PC-3 (cell line): ENCODE results near the gene MPC1. TPM values are rescaled to one million over a fixed set of nuclear protein-coding genes. Genes with fewer than 3 reads are reported as not detected.

ENCODE experiments used
- ATAC-seq: fragments of 200-7000 bp; cut with Tn5 transposase; 2 replicates; pipeline ENCODE4 v1.9.1; 2020; ENCODE audit warnings: mild to moderate bottlenecking, moderate library complexity
- BruUV-seq: library from RNA; stranded (reverse); fragments of 400-500 nt; replicated peaks from 2 replicates; lab custom pipeline; 2021; lab: Mats Ljungman, UMichigan
- CTCF ChIA-PET: fragments of 300-600 bp; sonication (Branson Sonifier 250); formaldehyde crosslinking; loops from one replicate; lab custom pipeline; 2022; ENCODE audit warnings: antibody characterized with exemption; lab: Charles Lee
- POLR2A ChIA-PET: fragments of 300-600 bp; sonication (Branson Sonifier 250); formaldehyde crosslinking; loops from one replicate; lab custom pipeline; 2022; ENCODE audit warnings: antibody characterized with exemption; ENCODE audit not compliant: unreplicated experiment; lab: Charles Lee
- DNase-seq: peaks from one replicate; pipeline ENCODE4 v3.0.0-alpha.2; 2015
- H2AFZ ChIP-seq: fragments of 300-600 bp; sonication (generic); 2 replicates; pipeline ENCODE4 v1.6.0; 2016; ENCODE audit warnings: antibody characterized with exemption, low read length
- H3F3A ChIP-seq: fragments of 300-600 bp; sonication (generic); one replicate; pipeline ENCODE4 v1.6.0; 2017; ENCODE audit warnings: antibody characterized with exemption, low read length, control low read depth, mild to moderate bottlenecking; ENCODE audit not compliant: unreplicated experiment
- H3K27ac ChIP-seq: fragments of 300-600 bp; sonication (generic); 2 replicates; pipeline ENCODE4 v1.5.1; 2016; ENCODE audit warnings: mild to moderate bottlenecking, low read length
- H3K27me3 ChIP-seq: fragments of 300-600 bp; sonication (generic); 2 replicates; pipeline ENCODE4 v1.6.1; 2016; ENCODE audit warnings: low read length, mixed read lengths
- H3K36me3 ChIP-seq: fragments of 300-600 bp; sonication (generic); 2 replicates; pipeline ENCODE4 v1.6.1; 2016; ENCODE audit warnings: low read depth, mixed run types, low read length, mixed read lengths
- H3K4me1 ChIP-seq: fragments of 300-600 bp; sonication (generic); 2 replicates; pipeline ENCODE4 v1.5.1; 2016; ENCODE audit warnings: low read length; ENCODE audit not compliant: insufficient read depth
- H3K4me2 ChIP-seq: fragments of 300-600 bp; sonication (generic); 2 replicates; pipeline ENCODE4 v1.6.0; 2016; ENCODE audit warnings: low read length
- H3K4me3 ChIP-seq: fragments of 300-600 bp; sonication (generic); 2 replicates; pipeline ENCODE4 v1.5.1; 2016; ENCODE audit warnings: mild to moderate bottlenecking, low read length, mixed read lengths
- H3K79me2 ChIP-seq: fragments of 300-600 bp; sonication (generic); 2 replicates; pipeline ENCODE4 v1.6.1; 2017; ENCODE audit warnings: low read length, mixed read lengths
- H3K9ac ChIP-seq: fragments of 300-600 bp; sonication (generic); 2 replicates; pipeline ENCODE4 v1.6.0; 2016; ENCODE audit warnings: mild to moderate bottlenecking, low read length
- H3K9me2 ChIP-seq: fragments of 300-600 bp; sonication (generic); replicated peaks from 2 replicates; pipeline ENCODE4 v1.6.1; 2016; ENCODE audit warnings: mixed run types, low read length, mixed read lengths
- H3K9me3 ChIP-seq: fragments of 300-600 bp; sonication (generic); 2 replicates; pipeline ENCODE4 v1.6.1; 2016; ENCODE audit warnings: low read length, mixed read lengths
- H4K20me1 ChIP-seq: fragments of 300-600 bp; sonication (generic); 2 replicates; pipeline ENCODE4 v1.6.1; 2016; ENCODE audit warnings: low read length, mixed read lengths
- EZH2 ChIP-seq: fragments of 300-600 bp; sonication (generic); IDR thresholded peaks from one replicate; pipeline ENCODE4 v1.6.1; 2017; ENCODE audit warnings: antibody characterized with exemption, mild to moderate bottlenecking, low read length; ENCODE audit not compliant: unreplicated experiment
- EZH2phosphoT487 ChIP-seq: fragments of 300-600 bp; sonication (generic); IDR thresholded peaks from 2 replicates; pipeline ENCODE4 v1.6.1; 2018; ENCODE audit warnings: mild to moderate bottlenecking, antibody characterized with exemption, low read length, borderline replicate concordance
- intact Hi-C: fragments of 100-400 bp; cut with micrococcal nuclease; formaldehyde crosslinking; loops from 2 replicates; pipeline ENCODE4 v1.9.0; 2023
- total RNA-seq: library from RNA; depleted of rRNA; stranded (reverse); fragments of >200 nt; gene quantifications from 2 replicates; pipeline ENCODE4 v1.2.3, GENCODE V29; 2014
- TF ChIP-seq, protein P1 (sequence below): fragments of 300-600 bp; sonication (generic); conservative IDR thresholded peaks from 2 replicates; pipeline ENCODE4 v1.5.1; 2017; ENCODE audit warnings: antibody characterized with exemption, low read depth, mild to moderate bottlenecking, low read length

The MPC1 gene
- total RNA-seq, 1 experiment from 2014 or later = 26.7 TPM

DNA sequence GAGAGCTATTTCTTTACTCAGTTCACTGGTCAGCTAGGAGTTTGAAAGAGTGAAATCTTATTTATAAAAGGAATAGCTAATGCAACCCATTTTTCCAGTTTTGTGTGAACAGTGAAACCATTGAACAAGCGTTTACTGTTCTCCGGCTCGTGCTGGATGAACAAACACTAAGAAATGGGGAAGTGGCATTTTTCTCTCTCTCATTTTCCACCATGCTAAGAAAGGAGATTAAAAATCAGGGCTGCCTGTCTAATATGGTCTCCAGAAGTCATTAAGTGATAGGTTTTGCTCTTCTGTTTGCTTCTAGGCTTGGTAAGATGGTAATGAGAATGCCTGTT, 39.6 kb downstream of the MPC1 start:
- Histone ChIP-seq H3K27me3 (no peaks in the 10 kb centered on the region), H3K79me2 (peaks cover 45% of the 10 kb centered on the region), H3K9ac (peak overlapping the region; percentile 95), H3K27ac (no peak overlapping the region), H3K9me3 (no peaks in the 10 kb centered on the region), H3F3A (no peaks in the 10 kb centered on the region), H3K4me2 (peak overlapping the region; percentile 99), H3K4me1 (no peaks in the 10 kb centered on the region), H2AFZ (peak overlapping the region; percentile 93), H3K36me3 (no peaks in the 10 kb centered on the region), H3K9me2 (no peaks in the 10 kb centered on the region), H4K20me1 (no peaks in the 10 kb centered on the region), H3K4me3 (peak overlapping the region; percentile 98)
- TF ChIP-seq EZH2phosphoT487 = no peak
- TF ChIP-seq EZH2 = no peak
- TF ChIP-seq, protein P1, sequence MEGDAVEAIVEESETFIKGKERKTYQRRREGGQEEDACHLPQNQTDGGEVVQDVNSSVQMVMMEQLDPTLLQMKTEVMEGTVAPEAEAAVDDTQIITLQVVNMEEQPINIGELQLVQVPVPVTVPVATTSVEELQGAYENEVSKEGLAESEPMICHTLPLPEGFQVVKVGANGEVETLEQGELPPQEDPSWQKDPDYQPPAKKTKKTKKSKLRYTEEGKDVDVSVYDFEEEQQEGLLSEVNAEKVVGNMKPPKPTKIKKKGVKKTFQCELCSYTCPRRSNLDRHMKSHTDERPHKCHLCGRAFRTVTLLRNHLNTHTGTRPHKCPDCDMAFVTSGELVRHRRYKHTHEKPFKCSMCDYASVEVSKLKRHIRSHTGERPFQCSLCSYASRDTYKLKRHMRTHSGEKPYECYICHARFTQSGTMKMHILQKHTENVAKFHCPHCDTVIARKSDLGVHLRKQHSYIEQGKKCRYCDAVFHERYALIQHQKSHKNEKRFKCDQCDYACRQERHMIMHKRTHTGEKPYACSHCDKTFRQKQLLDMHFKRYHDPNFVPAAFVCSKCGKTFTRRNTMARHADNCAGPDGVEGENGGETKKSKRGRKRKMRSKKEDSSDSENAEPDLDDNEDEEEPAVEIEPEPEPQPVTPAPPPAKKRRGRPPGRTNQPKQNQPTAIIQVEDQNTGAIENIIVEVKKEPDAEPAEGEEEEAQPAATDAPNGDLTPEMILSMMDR = no peak
- intact Hi-C loops = loop anchor here (2.0 kb wide), 1 partner anchor 40 kb away; the partner anchor contains the start of gene MPC1
- BruUV-seq = no TSS peak
- ChIA-PET POLR2A (no interaction called here), CTCF (no interaction called here)
- no peak for DNase-seq
- ATAC-seq = no peak

DNA sequence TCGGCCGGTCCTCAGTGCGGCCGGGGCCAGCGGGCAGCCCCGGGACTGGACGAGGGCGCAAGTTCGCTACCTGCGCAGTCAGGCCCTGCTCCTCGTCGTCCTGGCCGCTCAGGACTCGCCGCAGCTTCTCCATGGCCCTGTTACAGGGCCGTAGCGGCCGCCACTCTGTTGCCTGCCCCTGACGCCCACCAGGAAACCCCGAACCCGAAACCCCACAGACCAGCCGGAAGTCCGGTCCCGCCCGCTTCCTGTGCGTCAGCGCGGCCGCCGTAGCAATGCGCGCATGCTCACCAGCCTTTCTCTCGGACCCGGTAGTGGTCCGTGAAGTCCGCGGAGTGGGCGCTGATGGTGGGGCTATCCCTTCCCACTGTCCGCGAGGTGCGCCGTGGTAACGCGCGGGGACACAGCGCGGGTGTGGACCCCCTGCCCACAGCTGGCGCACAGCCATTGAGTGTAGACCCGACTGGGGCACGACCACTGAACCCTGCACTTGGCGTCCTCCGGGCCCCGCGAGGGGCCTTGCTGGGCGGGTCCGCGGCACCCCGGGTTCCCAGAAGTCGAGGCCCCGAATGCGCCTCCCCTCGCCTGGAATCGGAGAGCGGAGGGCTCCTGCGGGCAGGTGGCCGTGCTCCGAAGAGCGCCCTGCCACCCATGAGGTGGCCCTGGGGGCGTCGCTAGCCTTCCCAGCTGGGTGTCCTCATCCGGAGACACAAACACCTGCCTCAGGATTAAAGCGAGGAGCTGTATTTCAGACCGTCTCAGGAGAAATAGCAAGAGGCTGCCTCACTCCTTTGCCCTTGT, 40.2 kb downstream of the MPC1 start, which contains the start of gene SFT2D1:
SFT2D1 (minus strand) TSS at position 197 of the 801 bp plus-strand sequence; CDS start at position 133, 64 bp downstream.
- DNase-seq = peak; percentile 49
- Histone ChIP-seq H2AFZ (peak within 1 kb of the TSS; percentile 93), H3F3A (no peaks in the 10 kb centered on the region), H3K79me2 (peaks cover 50% of the 10 kb centered on the region), H3K4me1 (no peaks in the 10 kb centered on the region), H3K9ac (peak within 1 kb of the TSS; percentile 95), H3K4me3 (peak within 1 kb of the TSS; percentile 98), H3K9me2 (no peaks in the 10 kb centered on the region), H4K20me1 (no peaks in the 10 kb centered on the region), H3K27ac (peak within 1 kb of the TSS; percentile 36), H3K4me2 (peak within 1 kb of the TSS; percentile 99), H3K9me3 (no peaks in the 10 kb centered on the region), H3K27me3 (no peaks in the 10 kb centered on the region), H3K36me3 (no peaks in the 10 kb centered on the region)
- CTCF ChIA-PET = no interaction called here
- POLR2A ChIA-PET = no interaction called here
- intact Hi-C loops = loop anchor here (2.0 kb wide), 1 partner anchor 40 kb away; the partner anchor contains the start of gene MPC1
- BruUV-seq = TSS peak; percentile 87
- peak; percentile 92 for ATAC-seq
- TF ChIP-seq EZH2phosphoT487 (no peak), EZH2 (no peak)
- TF ChIP-seq, protein P1 = no peak

DNA sequence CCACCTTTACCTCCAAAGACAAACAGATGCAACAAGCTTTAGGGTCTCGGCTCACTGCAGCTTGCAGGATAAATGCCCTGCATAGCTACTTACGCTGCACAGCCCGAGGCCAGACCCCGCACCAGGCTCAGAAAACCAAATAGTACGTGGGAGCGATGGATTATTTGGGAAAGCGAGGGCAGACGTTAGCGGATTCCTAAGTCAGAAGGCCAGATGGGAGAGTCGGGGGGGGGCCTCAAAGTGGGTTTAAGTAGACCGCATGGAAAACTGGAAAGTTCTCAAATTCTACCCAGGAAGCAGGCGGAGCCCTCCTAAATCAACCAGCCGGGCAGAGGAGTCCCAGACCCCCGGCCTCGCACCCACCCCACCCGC, 40.8 kb downstream of the MPC1 start:
- Histone ChIP-seq H4K20me1 (no peaks in the 10 kb centered on the region), H3K9me3 (no peaks in the 10 kb centered on the region), H3K4me3 (peak overlapping the region; percentile 98), H3K79me2 (peaks cover 55% of the 10 kb centered on the region), H3F3A (no peaks in the 10 kb centered on the region), H3K36me3 (no peaks in the 10 kb centered on the region), H3K27ac (peak overlapping the region; percentile 36), H3K9ac (peak overlapping the region; percentile 95), H3K27me3 (no peaks in the 10 kb centered on the region), H3K4me2 (peak overlapping the region; percentile 99), H2AFZ (peak overlapping the region; percentile 93), H3K9me2 (no peaks in the 10 kb centered on the region), H3K4me1 (no peaks in the 10 kb centered on the region)
- intact Hi-C loops = loop anchor here (2.0 kb wide), 1 partner anchor 41 kb away; the partner anchor contains the start of gene MPC1
- DNase-seq (no peak), ATAC-seq (peak; percentile 27)
- BruUV-seq = TSS peak; percentile 68
- ChIA-PET CTCF (no interaction called here), POLR2A (no interaction called here)
- TF ChIP-seq, protein P1 = no peak
- TF ChIP-seq EZH2 (no peak), EZH2phosphoT487 (no peak)
